T-helper 1 cell treated with Interleukin-12 subunit alpha and Interleukin-12 subunit beta and Interleukin-4 antibody, amounts not matched to agents 30 ng/mL and 1 ng/mL, for 36 hours (primary cell): ENCODE results near the gene DNPH1. TPM values are rescaled to one million over a fixed set of nuclear protein-coding genes. Genes with fewer than 3 reads are reported as not detected.

Source experiments
- intact Hi-C: fragments of 100-400 bp; cut with micrococcal nuclease; formaldehyde crosslinking; loops from one replicate; pipeline ENCODE4 v1.15.1; 2024
- total RNA-seq: library from RNA; stranded (reverse); gene quantifications from 2 replicates; pipeline ENCODE4 v1.2.3, GENCODE V29; 2022

DNPH1 gene
- total RNA-seq, 1 donor from 2014 or later, result 71.2 TPM

DNA sequence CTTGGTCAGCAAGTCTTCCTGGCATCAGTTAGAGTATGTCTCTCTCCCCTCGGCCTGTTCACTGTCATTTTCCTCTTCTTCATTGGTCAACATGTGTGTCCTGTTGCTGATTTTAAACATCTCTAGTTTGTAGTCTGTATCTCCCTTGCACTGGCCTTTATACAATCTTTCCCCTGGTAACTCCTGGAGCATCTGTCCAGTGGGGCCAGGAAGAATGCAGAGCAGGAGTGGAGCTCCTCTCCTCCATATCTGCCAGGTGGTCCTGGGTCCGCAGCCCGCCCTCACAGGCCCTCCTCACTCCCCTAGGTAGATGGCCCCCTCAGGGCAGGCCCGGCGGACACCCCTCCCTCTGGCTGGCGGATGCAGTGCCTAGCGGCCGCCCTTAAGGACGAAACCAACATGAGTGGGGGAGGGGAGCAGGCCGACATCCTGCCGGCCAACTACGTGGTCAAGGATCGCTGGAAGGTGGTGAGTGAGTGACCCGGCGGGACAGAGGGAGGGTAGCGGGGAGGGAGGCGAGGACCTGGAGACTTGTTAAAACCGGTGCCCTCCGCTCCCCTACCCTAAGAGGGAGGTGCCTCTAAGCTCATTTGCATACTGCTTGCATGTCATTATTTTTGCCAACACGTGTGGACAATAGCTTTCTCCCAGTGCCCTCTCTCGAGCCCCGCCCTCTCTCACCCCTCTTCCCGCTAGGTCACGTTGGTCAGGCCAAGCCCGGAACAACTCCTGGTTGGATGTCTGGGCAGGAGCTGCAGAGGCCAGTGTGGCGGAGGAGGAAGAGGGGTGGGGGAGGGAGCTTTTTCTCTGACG, 17.2 kb upstream of the DNPH1 start:
- intact Hi-C loops, result loop anchor here (1.0 to 2.0 kb wide), 10 partner anchors 17 to 1140 kb away; partner anchors contain the start of genes ABCC10, CDC5L, CNPY3 and DNPH1

DNA sequence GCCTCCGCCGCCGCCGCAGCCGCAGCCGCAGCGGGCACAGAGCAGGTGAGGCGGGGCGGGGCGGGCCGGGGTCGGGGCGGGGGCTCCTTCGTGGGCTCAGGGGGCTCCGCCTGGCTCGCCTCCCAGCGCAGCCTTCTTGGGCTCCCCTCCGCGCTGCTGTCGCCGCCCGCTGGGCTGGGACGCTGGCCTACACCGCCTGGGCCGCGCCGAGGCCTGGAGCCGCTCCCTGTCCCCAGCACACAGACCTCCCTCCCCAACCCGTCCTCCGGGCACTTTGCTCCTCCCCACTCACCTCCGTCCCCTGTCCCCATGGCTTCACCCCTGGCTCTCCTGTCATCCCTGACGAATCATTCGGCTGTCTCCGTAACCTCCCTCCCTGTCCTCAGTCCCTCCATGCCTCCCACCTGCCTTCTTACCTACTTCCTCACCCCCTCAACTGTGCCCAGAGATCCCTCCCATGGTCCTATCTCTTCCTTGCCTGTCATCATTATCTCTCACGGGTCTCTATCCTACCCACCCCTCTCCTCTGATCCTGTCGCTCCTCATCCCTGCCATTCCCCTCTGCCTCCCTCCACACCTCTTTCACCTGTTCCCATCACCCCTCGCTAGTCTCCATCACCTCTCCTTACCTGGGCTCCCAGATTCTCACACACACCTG, 14.5 kb upstream of the DNPH1 start:
- intact Hi-C loops, result no loop called here

DNA sequence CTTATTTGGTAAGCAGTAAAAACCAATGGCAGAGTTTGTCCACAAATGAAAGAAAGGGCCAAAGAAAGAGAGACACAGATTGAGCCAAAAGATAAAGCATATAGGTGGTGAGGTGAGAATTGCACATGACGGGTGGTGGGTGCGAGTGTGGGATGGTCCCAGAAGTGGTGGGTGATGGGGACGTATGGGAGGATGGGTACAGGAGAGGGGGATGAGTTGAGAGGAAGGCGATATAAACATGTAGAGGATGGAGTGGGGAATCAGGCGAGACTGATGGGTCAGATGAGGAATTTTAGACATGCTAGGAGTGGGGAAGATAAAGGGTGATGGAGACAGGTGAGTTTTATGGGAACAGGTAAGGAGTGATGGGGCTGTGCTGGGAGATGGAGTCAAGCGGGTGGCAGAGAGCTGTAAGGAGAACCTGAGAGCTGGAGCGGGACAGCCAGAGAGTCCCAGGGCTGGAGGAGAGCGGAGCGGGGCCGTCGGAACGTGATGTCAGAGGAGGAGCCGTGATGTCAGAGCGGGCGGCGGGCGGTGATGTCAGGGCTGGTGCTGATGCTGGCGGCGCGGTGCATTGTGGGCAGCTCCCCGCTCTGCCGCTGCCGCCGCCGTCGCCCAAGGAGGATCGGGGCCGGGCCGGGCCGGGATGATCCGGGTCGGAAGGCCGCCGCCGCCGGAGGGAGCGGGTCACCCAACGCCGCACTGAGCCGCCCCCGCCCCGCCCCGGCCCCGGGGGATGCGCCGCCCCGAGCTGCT, 13.8 kb upstream of the DNPH1 start, which contains the start of gene TTBK1:
TTBK1 (plus strand) TSS at position 574 of the 756 bp plus-strand sequence. CDS start 3,180 bp downstream, outside the sequence.
- intact Hi-C loops, result no loop called here

DNA sequence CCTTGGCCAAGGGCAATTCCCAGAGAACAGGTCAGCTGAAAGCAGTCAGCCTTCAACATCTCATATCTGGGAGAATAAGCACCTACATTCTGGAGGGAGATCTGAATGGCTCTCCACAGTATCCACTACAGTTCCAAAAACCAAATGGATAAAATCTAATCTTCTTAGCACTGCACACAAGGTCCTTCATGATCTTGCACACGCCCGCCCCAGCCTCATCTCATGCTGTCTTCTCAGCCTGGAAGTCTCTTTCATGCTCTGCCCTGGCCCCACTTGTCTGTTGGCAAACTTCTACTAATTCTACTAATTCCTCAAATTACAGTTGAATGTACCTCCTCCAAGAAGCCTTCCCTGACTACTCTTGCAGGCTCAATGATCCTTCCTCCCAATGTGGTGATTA, 12.2 kb upstream of the DNPH1 start:
- intact Hi-C loops, result no loop called here

DNA sequence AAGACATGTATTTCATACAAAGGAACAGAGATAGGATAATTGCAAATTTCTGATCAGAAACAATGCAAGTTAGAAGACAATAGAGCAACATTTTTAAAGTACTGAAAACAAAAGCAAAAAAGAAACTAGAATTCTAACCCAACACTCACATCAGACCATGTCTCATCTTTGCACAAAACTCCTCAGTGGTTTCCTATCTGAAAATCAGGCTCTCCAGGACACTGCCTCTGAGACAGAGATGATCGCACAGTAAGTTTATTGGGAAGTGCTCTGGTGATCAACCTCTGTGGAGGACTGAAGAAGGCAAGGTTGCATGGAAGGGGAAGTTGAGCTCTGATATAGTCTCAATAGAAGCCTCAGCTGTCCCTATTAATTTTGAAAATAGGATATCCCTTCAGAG, 11.7 kb upstream of the DNPH1 start:
- intact Hi-C loops, result no loop called here

DNA sequence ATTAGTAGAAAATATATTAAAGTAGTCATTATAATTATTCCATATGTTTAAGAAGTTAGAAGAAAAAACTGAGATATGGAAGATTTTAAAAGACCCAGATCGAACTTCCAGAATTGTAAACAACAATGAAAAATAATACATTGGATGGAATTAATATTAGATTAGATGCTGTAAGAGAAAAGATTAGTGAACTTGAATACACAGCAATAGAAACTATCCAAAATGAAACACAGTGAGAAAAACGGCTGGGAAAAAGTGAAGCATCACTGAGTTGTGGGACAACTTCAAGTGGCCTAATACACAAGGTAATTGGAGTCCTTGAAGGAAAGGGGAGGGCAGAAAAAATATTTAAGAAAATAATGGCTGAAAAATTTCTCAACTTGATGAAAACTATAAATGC, 9.8 kb upstream of the DNPH1 start:
- intact Hi-C loops, result no loop called here

DNA sequence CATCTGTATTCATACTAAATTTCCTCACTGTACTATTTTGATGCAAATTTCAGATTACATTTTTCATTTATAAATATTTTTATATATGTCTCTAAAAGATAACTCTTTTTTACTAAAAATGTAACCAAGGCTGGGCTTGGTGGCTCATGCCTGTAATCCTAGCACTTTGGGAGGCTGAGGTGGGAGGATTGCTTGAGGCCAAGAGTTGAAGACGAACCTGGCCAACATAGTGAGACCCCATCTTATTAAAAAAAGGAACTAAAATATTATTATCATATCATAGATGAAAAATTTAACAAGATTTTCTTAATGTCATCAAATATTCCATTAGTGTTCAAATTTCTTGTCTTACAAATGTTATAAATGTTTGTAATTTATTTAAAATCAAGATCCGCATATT, 6.6 kb upstream of the DNPH1 start:
- intact Hi-C loops, result no loop called here

DNA sequence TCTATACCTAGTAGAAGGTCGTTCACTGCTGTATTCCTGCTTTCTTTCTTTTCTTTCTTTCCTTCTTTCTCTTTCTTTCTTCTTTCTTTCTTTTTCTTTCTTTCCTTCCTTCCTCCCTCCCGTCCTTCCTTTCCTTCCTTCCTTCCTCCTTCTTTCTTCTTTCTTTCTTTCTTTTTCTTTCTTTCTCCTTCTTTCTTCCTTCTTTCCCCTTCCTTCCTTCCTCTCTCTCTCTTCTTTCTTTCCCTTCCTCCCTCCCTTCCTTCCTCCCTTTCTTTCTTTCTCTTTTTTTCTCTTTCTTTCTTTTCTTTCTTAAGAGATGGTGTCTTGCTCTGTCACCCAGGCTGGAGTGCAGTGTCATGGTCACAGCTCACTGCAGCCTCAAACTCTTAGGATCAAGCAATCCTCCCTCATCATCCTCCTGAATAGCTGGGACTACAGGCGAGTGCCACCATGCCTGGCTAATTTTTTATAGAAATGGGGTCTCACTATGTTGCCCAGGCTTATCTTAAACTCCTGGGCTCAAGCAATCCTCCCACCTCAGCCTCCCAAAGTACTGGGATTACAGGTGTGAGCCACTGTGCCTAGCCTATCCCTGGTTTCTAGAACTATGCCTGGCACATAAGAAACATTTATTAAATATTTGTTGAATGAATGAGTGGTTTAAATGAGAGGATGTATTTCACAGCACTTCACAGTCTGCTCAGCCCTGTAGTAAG, 2.6 kb upstream of the DNPH1 start:
- intact Hi-C loops, result no loop called here

DNA sequence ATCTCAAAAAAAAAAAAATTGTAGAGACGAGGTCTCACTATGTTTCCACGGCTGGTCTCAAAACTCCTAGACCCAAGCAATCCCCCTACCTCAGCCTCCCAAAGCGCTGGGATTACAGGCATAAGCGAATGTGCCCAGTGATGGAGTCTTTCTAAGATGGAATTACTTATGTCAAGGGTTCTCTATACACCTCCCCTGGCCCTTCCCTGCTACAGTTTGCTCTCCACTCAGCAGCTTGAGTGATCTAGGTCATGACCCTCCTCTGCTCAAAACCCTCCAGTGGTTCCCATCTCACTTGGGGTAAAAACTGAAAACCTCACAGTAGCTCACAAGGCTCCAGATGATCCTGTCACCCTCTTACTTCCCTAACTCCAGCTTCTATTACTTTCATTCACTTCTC, 1.8 kb upstream of the DNPH1 start:
- intact Hi-C loops, result no loop called here

DNA sequence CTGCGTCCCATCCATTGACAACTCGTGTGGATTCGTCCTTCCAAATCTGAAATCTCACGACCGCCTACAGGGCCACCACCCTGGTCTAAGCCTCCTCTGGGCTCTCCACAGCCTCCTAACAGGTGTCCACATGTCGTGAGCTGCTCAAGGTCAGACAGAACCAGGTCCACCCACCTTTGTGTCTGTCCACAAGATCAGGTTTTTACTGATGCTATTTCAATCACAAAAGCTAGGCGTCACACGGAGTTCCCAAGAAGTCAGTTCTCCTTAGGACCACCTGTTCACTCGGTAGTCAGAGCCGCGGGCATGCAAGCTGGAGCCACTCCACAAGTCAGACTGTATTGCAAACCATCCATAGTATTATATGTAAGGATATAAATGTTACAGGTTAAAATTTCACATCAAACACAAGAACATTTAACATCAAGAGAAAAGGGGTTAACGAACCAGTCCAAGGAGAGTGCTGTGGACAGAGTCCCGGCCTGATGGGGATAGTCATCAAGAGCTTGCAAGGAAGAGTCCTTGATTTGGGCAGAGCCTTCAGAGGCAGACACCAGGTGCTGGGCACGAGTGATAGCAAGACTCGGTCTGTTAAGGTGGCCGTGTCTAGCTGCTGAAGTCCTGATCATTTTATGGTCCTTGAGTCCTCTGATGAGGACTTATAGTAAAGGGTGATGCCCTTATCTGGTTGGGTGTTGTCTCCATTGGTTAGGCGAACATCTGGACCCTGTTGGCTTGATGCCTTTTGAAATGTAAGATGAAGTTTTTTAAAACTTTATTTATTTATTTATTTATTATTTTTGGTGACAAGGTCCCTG, 731 bp upstream of the DNPH1 start:
- intact Hi-C loops, result loop anchor here (1.0 to 2.0 kb wide), 5 partner anchors 17 to 276 kb away; partner anchors contain the start of genes ABCC10 and PEX6

DNA sequence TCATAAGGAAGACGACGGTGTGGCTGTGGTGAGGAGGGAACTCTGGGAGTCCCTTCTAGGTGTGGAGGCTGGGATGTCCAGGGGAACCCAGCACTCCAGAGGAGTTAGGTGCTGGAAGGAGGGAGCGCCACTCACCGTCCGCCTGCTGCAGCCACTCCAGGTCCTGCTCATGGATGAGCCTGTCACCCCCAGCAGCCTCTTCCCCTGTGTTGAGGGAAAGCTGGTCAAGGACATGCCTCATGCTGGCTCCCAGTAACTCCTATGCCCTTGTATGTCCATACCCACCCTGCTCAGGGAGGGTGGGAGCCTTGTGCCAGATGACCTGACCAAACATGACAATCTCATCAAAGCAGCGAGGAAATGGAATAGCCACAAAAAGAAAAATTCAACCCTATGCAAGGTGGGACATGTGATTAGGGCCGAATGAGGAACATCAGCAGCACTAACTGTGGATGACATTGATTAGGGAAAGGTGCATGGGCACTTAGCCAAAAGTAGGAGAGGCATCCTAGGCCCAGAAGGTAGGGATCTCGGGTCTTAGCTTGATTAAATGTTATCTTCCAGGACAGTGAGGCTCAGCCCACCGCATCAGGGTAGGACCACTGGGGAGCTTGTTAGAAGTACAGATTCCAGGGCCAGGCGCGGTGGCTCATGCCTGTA, 3.0 kb downstream of the DNPH1 start:
- intact Hi-C loops, result no loop called here

DNA sequence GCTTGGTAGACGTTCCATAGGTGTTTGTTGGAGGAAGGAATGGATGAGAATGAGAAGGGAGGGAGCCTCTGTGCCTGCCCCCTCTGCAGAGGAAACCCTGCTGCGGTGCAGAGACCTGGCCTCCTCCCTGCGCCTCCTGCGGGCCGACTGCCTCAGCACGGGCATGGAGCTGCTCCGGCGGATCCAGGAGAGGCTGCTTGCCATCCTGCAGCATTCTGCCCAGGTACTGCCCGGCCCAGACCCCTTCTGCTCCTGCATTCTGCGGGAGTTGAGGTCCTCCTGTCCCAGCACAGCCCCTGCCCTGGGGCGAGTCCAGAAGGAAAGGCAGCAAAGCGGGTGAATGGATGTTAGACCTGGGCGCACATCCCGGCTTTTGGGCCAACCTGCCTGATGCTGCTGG, 6.1 kb downstream of the DNPH1 start:
- intact Hi-C loops, result loop anchor here (5.0 kb wide), 2 partner anchors 291 to 441 kb away; partner anchors contain the start of gene BICRAL

DNA sequence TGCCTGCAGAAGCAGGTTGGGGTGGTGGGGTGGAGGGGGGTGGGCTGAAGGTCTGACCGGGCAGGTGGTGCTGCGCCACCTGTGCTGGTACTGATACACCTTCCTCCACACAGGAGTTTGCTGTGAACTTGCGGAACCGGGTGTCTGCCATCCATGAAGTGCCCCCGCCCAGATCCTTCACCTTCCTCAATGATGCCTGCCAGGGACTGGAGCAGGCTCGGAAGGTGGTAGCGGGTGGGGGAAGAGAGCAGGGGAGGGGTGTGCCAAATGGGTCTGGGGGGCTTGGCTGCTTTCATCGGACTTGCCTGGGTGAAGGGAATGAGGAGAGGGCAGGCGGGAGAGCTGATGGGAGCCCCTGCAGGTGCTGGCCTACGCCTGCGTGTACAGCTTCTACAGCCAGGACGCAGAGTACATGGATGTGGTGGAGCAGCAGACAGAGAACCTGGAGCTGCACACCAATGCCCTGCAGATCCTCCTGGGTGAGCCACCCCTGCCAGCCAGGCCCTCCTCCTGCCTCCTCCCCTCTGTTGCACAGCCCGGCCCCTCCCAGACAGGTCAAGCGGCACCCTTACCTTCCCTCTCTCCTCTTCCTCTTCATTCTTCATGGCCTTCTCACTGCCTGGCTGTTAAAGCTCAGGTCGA, 6.7 kb downstream of the DNPH1 start:
- intact Hi-C loops, result loop anchor here (5.0 kb wide), 2 partner anchors 290 to 440 kb away; partner anchors contain the start of gene BICRAL

DNA sequence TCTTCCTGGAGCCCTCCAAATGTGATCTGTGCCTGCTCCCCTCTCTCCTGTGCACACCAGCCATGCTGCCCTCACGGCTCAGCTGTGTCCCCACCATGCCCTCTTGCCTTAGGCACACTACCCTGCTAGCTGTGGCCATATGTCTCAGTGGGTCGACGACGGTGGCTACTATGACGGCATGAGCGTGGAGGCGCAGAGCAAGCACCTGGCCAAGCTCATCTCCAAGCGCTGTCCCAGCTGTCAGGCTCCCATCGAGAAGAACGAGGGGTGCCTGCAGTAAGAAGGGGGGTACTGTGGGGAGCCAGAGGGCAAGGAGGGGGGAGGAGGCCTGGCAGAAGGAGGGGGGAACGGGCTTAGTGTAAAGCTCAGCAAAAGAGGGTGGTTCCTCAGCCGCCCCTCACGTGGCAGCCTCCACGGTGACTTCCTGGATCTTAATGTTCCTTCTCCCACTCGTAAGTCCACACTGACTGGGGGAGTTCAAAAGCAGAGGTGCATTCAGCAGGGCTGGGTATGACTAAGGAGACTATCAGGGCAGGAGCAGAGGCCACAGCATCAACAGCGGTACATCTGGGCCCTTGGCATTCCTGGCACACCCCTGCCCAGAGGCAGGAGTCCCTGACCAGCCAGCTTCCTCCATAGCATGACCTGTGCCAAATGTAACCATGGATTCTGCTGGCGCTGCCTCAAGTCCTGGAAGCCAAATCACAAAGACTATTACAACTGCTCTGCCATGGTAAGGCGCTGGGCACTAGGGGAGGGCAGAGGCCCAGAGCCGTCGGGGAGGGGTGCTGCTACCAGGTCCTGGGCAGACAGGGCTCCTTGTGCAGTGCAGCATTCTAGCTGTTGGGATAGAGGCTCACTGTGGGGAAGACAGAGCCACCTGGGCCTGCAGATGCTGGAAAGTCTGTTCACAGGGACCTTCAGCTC, 8.0 kb downstream of the DNPH1 start:
- intact Hi-C loops, result loop anchor here (5.0 kb wide), 2 partner anchors 289 to 439 kb away; partner anchors contain the start of gene BICRAL

DNA sequence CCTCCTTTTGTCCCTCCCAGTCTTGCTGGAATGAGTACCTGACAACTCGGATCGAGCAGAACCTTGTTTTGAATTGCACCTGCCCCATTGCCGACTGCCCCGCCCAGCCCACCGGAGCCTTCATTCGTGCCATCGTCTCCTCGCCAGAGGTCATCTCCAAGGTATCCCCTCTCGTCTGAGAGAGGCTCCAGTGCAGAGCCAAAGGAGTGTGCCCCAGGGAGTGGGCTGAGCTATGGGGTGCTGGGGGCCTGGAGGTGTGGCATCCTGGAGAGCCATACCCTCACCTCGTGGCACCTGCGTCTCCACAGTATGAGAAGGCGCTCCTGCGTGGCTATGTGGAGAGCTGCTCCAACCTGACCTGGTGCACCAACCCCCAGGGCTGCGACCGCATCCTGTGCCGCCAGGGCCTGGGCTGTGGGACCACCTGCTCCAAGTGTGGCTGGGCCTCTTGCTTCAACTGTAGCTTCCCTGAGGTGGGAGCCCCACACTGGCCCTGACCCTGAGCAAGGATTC, 8.8 kb downstream of the DNPH1 start:
- intact Hi-C loops, result loop anchor here (5.0 kb wide), 2 partner anchors 288 to 438 kb away; partner anchors contain the start of gene BICRAL

DNA sequence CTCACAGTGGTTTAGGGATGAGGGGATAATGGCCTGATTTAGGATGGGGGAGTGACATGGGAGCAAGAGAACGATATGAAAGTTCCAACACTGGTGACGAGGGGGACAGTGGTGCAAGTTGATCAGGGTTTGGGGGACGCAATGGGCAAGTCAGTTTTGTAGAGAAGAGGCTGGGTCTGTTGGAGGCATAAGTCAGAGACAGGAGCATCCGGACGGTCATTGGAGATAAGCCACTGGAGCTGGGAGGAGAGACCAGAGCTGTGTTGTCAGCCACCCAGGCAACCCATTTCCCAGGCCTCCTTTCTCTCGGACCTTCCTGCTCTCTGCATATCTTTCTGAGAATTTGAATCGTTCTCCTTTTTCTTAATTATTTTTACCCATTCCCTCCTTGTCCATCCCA, 9.5 kb downstream of the DNPH1 start:
- intact Hi-C loops, result loop anchor here (5.0 kb wide), 2 partner anchors 288 to 438 kb away; partner anchors contain the start of gene BICRAL

DNA sequence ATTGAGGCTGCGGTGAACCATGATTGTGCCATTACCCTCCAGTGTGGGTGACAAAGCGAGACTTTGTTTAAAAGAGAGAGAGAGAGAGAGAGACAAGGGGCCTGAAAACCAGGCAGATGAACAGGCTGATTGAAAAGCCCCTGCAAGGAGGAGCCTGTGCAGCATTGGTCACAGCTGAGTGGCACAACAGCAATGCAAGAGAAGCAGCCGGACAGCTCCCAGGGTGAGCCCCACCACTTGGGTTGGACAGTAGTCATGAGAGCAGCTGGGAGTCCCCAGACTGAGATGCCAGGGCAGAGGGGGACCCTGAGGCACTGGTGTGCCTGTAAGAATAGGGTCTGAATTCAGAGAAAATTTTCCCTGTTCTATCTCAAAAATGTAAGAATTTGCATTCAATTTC, 10.2 kb downstream of the DNPH1 start:
- intact Hi-C loops, result no loop called here

DNA sequence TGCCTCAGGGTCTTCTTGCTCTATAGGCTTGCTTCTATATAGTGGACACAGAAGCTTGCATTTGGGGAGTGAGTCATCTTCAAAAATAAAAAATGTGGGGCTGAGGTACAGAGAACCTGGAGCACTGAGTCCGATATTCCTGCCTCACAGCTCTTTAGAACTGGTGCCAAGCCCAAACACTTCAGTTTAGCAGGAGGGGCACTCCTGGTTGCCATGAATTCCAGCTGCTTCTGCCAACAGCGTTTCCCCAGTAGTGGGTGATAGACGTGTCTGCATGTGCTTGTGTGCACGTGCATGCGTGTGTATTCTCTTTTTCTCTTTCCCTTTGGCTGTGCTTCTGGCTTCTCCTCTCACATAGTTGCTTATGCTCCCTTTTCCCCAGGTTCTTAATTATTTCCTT, 11.9 kb downstream of the DNPH1 start:
- intact Hi-C loops, result no loop called here
